ENCODE results near the gene SEC61A2. TPM values are rescaled to one million over a fixed set of nuclear protein-coding genes. Genes with fewer than 3 reads are reported as not detected.

SEC61A2 gene
- total RNA-seq, 1 experiment from 2014 or later = 6.8 TPM

- TF ChIP-seq, protein P1, sequence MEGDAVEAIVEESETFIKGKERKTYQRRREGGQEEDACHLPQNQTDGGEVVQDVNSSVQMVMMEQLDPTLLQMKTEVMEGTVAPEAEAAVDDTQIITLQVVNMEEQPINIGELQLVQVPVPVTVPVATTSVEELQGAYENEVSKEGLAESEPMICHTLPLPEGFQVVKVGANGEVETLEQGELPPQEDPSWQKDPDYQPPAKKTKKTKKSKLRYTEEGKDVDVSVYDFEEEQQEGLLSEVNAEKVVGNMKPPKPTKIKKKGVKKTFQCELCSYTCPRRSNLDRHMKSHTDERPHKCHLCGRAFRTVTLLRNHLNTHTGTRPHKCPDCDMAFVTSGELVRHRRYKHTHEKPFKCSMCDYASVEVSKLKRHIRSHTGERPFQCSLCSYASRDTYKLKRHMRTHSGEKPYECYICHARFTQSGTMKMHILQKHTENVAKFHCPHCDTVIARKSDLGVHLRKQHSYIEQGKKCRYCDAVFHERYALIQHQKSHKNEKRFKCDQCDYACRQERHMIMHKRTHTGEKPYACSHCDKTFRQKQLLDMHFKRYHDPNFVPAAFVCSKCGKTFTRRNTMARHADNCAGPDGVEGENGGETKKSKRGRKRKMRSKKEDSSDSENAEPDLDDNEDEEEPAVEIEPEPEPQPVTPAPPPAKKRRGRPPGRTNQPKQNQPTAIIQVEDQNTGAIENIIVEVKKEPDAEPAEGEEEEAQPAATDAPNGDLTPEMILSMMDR (conservative IDR thresholded peaks at IDR 0.05) = no peak
- no peak for TF ChIP-seq EZH2 (IDR thresholded peaks at IDR 0.05; ENCODE audit: low read depth)
- Histone ChIP-seq H3K27ac (no peak overlapping the region), H3K4me2 (no peak overlapping the region), H2AFZ (no peak overlapping the region), H3K9me3 (ENCODE audit: insufficient read depth, low read depth) (no peaks in the 10 kb centered on the region), H3K79me2 (ENCODE audit: low read depth) (no peaks in the 10 kb centered on the region), H3K27me3 (ENCODE audit: insufficient read depth, low read depth) (no peaks in the 10 kb centered on the region), H3F3A (ENCODE audit: insufficient read depth, low read depth) (no peaks in the 10 kb centered on the region), H3K4me1 (replicated peaks; ENCODE audit: insufficient read depth) (no peaks in the 10 kb centered on the region), H3K4me3 (no peak overlapping the region), H4K20me1 (ENCODE audit: insufficient read depth) (no peaks in the 10 kb centered on the region), H3K36me3 (ENCODE audit: low read depth) (no peaks in the 10 kb centered on the region), H3K9me2 (ENCODE audit: insufficient read depth) (no peaks in the 10 kb centered on the region)
- no peak for DNase-seq
- no TSS peak for BruUV-seq (replicated peaks)
- ChIA-PET POLR2A (ENCODE audit: unreplicated experiment) (no interaction called here), CTCF (no interaction called here)
- intact Hi-C loops (cut with micrococcal nuclease; ENCODE audit: unreplicated experiment) = no loop called here
Observed at GRCh38 chr10:12154516-12154915, 25.0 kb downstream of the SEC61A2 start.

DNA sequence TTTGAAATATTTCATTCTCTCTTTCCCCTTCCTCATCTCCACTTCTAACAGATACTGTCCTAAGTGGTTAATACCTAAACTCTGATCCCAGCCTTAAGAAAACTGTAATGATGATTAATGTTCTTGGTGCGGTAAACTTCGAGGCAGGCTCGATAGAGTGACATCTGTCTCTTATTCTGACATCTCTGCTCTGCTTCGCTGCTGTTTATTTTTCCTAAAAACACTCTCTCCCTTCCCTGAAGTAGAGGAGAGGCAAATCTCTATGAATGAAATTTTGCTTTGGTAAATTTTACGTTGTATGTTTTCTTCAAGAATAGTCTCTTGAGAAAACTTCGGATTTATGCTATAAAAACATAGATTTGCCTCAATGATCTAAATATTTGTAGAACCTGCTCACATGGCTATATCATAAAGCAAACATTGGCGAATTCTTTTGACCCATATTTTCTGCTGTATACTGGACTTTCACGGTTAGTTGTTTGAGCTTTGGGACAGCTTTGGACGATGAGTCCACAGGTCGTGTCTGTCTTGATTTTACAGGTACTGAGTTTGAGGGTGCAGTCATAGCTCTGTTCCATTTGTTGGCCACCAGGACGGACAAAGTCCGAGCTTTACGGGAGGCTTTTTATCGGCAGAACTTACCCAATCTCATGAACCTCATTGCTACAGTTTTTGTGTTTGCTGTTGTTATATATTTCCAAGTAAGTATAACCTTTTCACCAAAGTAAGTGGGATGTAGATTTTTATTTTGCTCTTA, 27.1 kb downstream of the SEC61A2 start:
- H3K4me3 ChIP-seq = no peak overlapping the region
- H3K36me3 ChIP-seq (ENCODE audit: low read depth) = no peaks in the 10 kb centered on the region
- no peaks in the 10 kb centered on the region for H3K4me1 ChIP-seq (replicated peaks; ENCODE audit: insufficient read depth)
- H3K4me2 ChIP-seq = no peak overlapping the region
- H4K20me1 ChIP-seq (ENCODE audit: insufficient read depth) = no peaks in the 10 kb centered on the region
- H3K27ac ChIP-seq = no peak overlapping the region
- no peak for DNase-seq
- ChIA-PET POLR2A (ENCODE audit: unreplicated experiment) (interaction anchor here (0.6 kb wide), 1 partner anchor 20 kb away, joined by 6 read pairs; no protein-coding TSS in a partner anchor), CTCF (interaction anchor here (0.7 kb wide), 1 partner anchor 755 kb away, joined by 4 read pairs; no protein-coding TSS in a partner anchor)
- no peak overlapping the region for H2AFZ ChIP-seq
- H3K27me3 ChIP-seq (ENCODE audit: insufficient read depth, low read depth) = no peaks in the 10 kb centered on the region
- no peaks in the 10 kb centered on the region for H3K9me2 ChIP-seq (ENCODE audit: insufficient read depth)
- H3K79me2 ChIP-seq (ENCODE audit: low read depth) = no peaks in the 10 kb centered on the region
- intact Hi-C loops (cut with micrococcal nuclease; ENCODE audit: unreplicated experiment) = no loop called here
- no peaks in the 10 kb centered on the region for H3K9me3 ChIP-seq (ENCODE audit: insufficient read depth, low read depth)
- TF ChIP-seq, protein P1 (conservative IDR thresholded peaks at IDR 0.05) = no peak
- TF ChIP-seq EZH2 (IDR thresholded peaks at IDR 0.05; ENCODE audit: low read depth) = no peak
- no peaks in the 10 kb centered on the region for H3F3A ChIP-seq (ENCODE audit: insufficient read depth, low read depth)
- no TSS peak for BruUV-seq (replicated peaks)

GRCh38 chr10:12158111-12158510, 28.6 kb downstream of the SEC61A2 start:
- BruUV-seq (replicated peaks) = no TSS peak
- Histone ChIP-seq H3K4me2 (no peak overlapping the region), H4K20me1 (ENCODE audit: insufficient read depth) (no peaks in the 10 kb centered on the region), H3K4me3 (no peak overlapping the region), H2AFZ (no peak overlapping the region), H3K27ac (no peak overlapping the region), H3K4me1 (replicated peaks; ENCODE audit: insufficient read depth) (no peaks in the 10 kb centered on the region), H3K27me3 (ENCODE audit: insufficient read depth, low read depth) (no peaks in the 10 kb centered on the region), H3K9me3 (ENCODE audit: insufficient read depth, low read depth) (no peaks in the 10 kb centered on the region), H3K9me2 (ENCODE audit: insufficient read depth) (no peaks in the 10 kb centered on the region), H3K36me3 (ENCODE audit: low read depth) (no peaks in the 10 kb centered on the region), H3K79me2 (ENCODE audit: low read depth) (no peaks in the 10 kb centered on the region), H3F3A (ENCODE audit: insufficient read depth, low read depth) (no peaks in the 10 kb centered on the region)
- POLR2A ChIA-PET (ENCODE audit: unreplicated experiment) = no interaction called here
- DNase-seq = no peak
- TF ChIP-seq, protein P1 (conservative IDR thresholded peaks at IDR 0.05) = no peak
- no peak for TF ChIP-seq EZH2 (IDR thresholded peaks at IDR 0.05; ENCODE audit: low read depth)
- intact Hi-C loops (cut with micrococcal nuclease; ENCODE audit: unreplicated experiment) = no loop called here
- CTCF ChIA-PET = no interaction called here
